HG02759 (cell line): ENCODE data around the gene REG3G.

Experiments used
- ATAC-seq: cut with Tn5 transposase; IDR thresholded peaks from one replicate; pipeline ENCODE4 v1.9.1; 2021; ENCODE audit warnings: mild to moderate bottlenecking, moderate library complexity; ENCODE audit not compliant: unreplicated experiment

Gene REG3G

DNA sequence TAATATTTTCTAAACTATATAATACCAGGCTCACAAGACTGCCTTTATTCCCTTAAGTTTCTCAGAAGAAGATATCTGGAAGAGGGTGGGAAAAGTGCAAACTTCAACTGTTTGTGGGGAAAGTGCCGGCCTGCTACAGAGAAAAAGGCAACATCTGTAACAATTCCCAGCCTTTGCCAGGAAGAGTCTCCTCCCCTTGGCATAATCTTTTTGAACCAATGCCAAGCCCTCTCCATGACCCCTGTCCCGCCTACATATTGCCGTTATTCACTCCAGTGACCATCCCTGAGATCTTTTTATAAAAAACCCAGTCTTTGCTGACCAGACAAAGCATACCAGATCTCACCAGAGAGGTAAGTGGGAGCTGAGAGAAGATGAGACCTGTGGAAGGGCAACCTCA is at the start of gene REG3G:
TSS of gene REG3G (plus strand) at position 282 of the 400 bp plus-strand sequence. CDS start 392 bp downstream, outside the sequence.
- ATAC-seq, result no peak

DNA sequence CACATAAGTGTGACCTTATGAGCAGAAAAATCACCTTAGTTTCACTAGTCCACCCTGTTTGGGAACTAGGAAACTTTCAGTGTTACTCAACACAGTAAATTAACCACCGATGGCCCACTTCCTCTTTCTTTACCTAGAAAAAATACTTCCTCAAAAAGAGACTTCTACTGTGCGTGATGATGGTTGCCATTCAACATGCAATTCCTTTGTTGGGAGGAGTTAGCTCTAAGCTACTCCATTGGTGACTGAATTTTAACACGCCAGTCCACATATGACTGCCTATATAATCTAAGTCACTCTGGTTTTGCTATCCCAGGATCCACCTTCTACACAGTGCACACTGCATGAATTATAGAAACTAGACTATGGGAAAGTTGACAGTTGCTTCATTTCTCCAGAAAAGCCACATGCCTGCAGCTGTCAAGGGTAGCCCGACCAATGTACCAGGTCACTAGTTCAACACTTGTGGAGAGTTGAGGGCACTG is 47.8 kb upstream of the REG3G start:
- ATAC-seq, result peak; percentile 93

DNA sequence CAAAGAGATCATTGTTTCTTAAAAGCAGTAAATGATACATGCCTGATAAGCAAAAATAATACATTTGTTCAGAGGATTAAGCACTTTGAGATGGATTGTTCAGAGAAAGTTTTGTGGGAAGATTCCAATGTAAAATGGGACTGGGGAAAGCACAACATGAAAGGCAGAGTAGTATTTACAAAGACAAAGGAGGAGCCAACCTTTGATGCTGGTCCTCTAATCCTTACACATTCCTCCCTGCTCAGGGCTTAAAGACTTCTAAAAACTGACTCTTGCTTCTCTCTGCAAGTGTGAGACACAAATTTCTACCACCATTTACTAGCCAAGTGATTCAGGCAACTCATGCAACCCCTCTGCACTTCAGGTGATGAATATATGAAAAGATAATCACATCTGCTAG is 47.2 kb upstream of the REG3G start:
- ATAC-seq, result no peak

DNA sequence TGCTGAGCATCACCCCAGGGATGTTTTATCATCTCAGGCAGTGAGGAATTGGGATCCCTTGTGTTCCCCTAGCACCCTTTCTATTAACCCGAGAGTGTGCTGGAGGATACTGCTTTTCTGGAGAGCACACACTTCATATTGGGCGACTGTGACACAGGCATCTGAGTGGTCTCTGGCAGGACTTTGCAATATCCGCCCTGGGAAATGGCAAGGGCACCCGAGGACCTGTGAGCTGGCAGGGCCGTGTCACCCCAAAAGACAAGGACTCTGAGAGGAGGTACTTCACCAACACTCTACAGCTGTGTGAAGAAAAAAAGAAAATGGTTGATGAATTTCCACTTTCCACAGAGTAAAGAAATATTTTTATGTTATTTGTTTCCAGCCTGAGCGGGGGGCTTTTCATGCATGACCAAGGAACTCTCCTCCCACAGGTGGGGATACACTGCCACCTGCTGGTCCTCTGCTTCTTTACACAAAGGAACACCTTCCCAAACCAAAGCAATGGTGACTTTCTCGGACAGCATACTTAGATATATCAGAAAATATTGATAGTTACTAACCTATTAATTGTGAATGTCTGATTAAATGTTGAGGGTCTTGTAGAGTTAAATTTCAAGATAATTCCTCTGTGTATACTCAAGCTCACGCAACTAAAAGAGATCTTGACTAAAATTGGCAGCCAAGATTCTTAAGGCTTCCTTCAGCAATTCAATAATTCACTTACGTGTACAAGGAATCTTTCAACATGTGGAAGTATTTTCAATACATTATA is 45.9 kb upstream of the REG3G start:
- no peak for ATAC-seq

DNA sequence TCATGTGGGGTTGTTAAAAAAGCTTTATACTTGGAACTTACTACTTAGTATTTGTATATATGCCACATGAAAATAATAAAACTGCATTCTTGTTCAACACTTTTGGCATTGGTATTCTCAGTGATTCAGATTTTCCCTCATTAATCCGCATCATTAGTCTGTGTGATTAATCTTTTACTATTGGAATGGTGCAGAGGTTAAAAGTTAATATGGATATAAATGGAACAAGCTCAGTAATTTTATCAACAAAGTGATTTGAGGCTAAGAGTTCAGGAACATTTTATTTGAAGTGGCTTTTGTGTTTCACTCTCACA is 45.4 kb upstream of the REG3G start:
- no peak for ATAC-seq

DNA sequence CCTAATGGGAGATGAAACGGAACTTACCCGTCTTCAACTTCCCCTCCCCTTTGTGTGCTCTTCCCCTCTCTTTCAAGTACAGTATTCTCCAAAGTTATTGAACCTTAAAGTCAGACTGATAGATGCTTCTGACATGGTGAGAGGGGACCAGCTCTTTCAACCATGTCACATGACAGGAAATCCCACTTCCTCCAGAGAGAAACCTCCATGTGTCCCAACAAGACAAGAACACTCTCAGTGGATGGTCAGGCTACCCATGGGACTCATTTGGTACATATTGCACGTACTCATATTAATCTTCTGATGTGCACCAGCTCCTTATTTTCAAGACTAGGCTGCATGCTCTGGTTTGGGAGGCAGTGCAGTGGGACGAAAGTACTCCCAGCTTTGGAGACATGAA is 44.6 kb upstream of the REG3G start:
- ATAC-seq, result no peak

DNA sequence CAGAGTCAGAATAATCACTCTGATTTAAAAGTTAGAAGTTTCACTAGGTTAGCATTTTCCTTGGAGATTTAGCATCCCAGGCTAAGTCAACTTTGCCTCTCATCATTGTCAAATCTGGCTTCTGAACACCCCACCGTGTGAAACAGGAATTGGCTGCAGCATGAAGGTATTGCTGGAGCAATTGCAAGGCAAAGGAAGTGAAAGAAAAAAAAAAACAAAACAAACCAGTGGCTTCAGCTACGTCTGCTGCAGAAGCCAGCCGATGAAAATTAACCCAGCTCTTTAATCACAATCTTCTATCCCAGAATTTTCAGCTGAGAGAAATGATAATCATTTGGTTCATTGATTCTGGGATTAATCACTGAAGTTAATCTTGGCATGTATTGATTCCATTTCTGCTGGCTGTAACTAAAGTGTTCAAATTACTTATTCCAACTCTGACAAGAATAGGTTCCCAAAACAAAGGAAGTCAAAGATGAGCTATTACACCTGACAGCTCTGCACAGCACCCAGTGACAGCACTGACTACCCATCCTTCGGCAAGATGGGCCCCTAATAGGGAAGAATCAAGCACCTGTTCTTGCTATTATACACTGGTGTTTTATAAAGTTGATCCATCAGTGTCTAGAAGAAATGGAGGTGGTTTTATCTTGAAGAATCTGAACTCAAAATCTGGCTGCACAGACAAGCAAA is 42.7 kb upstream of the REG3G start:
- ATAC-seq, result no peak

DNA sequence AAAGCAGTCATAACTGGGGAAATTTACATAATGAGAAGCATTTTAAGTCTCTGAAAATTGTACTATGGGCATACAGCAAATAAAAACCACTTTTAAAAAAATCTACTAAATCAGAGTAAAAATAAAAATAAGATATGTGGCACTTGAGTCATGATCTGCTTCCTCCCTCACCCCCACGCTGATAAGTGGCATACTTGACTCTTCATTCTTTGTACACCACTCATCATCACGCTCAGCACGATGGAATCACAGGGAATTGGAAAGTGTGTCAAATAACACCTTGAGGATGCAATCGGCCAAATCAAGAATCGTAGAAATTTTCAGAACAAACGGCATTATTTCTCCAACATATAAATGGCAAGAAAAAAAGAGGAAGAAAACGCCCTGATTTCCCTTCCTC is 41.1 kb upstream of the REG3G start:
- no peak for ATAC-seq

DNA sequence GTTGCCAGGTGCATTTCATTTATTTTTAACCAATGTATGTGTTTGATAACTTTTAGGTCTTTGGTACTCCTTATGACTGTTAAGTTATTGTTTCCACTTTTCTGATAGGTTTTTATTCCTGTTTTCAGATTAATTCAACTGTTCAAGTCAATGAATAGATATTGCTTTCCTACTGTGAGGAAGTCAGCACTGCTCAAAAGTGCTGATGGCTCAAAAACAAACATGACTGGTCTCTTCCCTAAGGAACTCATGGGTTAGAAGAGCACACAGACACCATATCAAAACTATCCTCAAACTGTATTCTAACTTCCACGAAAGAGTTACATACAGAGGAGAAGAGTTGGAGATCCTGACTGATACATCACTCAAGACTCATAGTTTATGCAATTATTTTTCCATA is 39.9 kb upstream of the REG3G start:
- ATAC-seq, result no peak

DNA sequence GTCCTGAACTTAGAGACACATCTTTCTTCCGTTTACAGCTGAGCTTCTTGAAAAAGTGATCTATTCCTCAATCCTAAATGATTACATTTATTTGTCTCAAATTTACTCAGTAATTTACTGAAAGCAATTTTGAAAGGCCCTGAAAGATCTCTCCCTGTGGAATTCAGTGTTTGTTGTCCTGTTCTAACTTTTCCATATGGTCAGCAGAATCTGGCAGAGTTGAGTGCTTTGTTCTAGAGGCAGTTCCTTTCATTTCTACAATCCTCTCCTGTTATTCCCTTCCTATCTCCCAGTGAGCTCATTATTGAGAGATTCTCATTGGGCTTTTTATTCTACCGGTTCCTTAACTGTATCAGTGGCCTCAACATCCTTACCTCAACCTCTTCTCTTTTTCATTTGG is 36.5 kb upstream of the REG3G start:
- ATAC-seq, result no peak

DNA sequence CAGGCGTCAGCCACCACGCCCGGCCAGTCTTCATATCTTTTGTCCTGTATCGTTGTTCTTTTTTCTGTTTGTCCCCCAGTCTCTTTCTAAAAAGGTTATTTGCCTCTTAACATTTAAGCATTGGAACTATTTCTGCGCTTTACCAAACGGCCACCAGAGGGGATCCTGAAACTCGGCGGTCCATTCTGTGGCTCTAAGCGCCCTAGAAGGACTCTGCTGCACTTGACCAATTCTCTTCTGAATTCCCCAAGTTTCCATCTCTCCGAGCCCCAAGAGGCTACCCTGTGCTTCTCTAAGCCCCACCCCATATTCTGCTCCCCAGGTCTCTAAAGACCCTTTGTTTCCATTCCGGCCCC is 33.1 kb upstream of the REG3G start:
- ATAC-seq, result no peak

DNA sequence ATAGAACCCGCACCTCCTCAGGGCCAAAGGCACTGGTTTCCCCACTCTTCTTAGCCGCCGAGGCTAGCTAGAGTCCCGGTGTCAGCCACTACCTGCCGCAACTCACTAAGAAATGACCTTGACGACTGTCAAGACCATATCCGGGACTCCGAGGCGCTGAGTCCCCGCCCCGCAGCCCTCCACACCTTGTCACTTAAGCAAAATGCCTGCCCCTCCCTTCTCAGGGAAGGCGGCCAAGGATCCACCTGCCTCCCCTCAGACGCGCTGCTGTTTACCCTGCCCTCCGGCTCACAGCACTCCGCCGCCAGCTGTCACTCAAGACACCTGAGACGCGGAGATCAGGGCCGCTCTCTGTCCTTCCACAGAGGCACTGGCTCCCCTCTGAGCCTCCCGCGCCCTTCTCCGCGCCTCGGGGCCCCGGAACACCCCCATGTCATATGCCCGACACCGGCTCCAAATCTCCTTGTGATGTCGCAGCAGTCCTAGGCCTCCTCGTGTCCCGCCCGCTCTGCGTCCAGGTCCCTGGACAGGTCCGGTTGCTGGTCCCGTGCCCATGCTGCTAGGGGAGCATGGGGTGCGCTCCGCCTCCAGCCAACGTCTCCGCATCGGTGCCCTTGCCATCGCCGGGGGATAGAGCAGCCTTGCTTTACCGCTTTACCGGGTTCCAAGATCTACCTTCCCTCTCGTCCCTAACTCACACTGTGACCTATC is 32.5 kb upstream of the REG3G start:
- ATAC-seq, result no peak

DNA sequence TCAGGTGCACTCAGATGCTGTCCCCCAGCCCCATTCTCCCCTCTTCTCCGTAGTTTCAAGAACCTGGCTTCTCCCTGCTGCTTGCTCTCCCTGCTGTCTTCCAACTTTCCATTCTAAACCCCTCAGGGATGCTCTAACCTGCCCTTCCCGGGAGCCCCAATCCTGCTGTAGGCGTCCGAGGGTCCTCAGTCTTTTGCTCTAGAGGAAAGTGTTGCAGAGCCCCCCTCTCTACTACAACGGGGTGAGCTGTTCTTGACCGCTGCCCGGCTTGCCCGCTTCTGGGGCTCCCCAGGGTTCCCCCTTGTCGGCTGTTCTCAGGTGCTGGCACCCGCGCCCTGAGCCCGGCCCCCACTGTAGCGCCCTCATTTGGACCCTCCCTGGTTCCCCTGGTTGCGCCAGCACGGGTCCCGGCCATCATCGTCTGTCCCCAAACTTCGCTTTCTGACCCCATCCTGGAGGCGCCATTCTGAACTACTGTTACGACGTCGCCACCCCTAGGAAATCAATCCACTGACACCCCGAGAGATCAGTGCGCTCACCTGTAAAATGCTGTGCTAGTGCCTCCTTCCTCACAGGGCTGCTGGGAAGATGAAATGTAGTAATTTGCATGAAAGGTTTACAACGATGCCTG is 31.9 kb upstream of the REG3G start:
- no peak for ATAC-seq

DNA sequence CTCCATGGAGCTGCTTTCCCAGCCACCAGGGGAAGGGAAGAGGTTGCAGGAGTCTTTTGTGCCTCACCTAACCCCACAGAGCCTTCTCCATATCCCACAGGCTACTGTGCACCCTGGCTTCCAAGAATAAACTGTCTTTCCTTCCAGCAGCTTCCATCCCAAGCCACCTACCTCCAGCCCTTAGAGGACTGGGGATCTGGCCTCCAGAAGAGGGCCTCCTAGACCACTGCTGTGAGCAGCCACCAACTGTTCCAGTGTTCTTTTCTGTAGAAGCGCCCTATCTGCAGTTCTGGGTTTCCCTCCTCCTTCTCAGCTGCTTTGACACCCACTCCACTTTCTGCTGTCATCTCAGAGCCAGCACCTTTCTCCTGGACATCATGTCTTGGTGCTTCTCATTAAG is 30.7 kb upstream of the REG3G start:
- no peak for ATAC-seq

DNA sequence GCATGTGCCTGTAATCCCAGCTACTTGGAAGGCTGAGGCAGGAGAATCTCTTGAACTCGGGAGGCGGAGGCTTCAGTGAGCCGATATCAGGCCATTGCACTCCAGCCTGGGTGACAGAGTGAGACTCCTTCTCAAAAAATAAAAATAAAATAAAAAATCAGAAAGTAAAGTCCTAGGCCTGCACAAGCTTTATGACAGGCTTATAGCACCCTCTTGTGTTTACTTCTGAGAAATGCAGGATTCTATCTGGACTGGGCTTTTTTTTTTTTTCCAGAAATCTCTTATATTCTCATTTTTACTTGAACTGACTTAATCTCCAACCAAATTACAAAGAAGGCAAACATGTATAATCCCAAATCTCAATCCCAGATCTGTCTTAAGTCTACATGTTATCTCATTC is 26.1 kb upstream of the REG3G start:
- ATAC-seq, result no peak

DNA sequence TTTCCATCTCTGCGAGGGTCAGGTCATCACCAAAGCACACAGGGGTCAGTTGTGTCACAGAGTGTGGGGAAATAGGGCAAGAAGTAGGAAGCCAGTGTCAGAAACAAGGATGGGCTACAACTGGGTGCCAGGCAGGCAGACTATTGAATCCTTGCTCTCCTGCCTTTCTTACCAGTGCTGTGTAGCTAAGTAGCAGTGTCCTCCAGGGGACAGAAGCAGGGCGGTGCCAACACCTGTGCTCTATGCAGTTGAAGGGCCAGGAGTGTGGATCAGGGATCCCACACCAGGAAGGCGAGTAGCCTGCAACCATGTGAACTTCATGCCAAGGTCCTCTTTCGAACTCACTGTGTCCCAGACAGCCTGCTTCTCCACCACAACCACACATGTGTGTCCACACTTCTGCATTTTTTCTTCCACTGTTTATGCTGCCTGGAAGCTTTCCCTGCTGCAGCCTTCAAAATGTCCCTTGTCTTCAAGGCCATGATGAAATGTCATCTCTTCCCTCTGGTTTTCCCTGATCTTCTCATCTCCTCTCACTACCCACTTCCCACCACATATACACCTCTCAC is 25.4 kb upstream of the REG3G start:
- ATAC-seq, result no peak

DNA sequence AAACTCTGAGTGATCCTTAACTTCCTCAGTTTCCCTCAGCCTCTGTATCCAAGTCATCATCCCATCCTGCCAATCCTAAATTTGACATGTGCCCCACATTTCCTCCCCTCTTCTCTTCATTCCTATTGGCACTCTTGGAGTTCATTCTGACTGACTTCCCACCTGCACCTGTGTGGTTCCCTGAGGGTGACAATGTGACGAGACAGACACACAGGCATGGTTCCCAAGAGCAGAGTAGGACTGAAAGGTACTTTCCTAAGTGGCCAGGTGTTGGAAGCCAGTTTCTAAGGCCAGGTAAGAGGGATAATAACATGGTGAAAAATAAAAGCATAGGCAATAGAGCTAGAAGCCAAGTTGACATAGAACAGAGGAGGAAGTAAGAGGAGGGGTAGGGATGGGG is 24.2 kb upstream of the REG3G start:
- no peak for ATAC-seq

DNA sequence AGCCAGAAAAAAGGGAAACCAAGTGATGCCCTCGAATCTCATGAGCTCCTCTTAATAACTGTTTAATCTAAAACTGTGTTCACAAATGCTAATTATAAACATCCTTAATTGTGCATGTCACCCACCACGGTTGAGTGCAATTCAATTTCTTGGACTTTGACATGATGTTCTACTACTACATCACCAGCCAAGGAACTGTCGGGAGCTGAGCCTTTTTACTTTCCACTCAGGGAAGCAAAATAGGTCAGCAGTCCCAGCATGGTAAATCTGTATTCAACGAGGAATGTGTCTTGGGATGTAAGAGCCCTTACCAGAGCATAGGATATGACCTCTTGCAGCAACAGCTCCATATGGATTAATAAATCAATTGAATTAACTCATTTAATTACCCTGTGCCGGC is 20.8 kb upstream of the REG3G start:
- no peak for ATAC-seq

DNA sequence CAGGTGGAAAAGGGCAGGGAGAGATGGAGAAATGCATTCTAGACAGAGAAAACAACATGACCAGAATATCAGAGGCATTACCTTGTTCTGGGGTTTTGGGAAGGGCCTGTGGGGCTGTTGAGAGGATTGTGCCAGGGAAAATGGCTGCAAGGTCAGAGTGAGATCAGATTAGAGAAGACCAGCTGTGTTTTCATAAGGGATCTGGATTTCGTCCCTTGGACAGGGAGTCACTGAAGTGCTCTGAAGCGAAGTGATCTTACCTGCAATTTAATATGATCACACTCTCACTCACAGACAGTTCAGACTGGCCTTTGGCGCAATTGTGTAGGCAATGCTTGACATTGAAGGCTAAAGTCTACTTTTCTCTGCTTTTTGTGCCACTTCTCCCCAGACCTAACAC is 20.3 kb upstream of the REG3G start:
- no peak for ATAC-seq

DNA sequence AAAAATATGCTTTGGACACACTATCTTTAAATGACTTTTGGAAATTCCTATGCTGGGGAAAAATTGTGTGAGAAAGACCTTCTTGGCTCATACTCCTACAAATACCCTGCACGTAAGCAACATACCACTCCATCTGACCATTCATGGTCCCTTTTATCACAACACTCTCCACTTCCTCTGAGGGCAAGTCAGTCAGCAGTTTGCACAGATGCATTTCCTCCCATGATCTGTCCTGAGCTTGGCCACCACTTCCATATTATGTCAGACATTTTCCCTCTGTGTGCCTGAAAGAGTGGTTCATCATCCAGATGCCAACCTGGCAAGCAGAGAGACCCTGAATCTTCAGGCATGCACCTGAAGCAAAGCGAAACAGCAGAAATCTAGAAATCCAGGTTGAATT is 16.1 kb upstream of the REG3G start:
- no peak for ATAC-seq

DNA sequence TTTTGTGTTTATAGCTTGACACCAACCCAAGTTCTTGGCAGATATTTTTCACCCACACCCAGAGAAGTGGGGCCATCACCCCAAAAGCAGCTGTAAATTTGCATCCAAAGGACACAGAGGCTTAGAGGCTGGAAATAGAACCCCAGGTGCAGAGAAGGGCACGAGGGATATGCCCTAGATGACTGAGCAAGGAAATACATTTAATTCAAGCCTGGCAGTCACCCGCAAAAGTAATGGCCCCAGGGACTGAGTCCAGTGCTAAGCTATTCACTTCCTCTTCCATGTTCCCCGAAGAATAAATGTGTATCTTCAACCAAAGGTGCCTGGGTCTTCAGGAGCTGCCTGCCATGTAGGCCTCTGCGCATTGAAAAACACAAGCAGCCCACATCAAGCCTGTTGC is 14.0 kb upstream of the REG3G start:
- ATAC-seq, result no peak
